ENCODE data around the gene KRTAP2-1. TPM values are rescaled to one million over a fixed set of nuclear protein-coding genes. Genes with fewer than 3 reads are reported as not detected.
A peak's percentile ranks its signal among the peaks of the same experiment; 100 is the strongest.
"Not testable (repeated sequence)": the region's sequence is repeated elsewhere in the genome, so short reads cannot be mapped to it uniquely, and the experiment has no call there.

The KRTAP2-1 gene
- total RNA-seq, 8 experiments from 2014 or later: 0.71 TPM; not detected in 7

- no peak overlapping the region for H3K4me3 ChIP-seq
- 0 to 73% (median 51%) methylated on average over 1 to 7 of the region's 7 CpGs; no CpG with 5 or more reads in 2 of the 10 experiments for WGBS, 10 experiments
- H3K27ac ChIP-seq: no peak overlapping the region
Observed at GRCh38 chr17:41048441-41048840, 1.3 kb upstream of the KRTAP2-1 start.

GRCh38 chr17:41042953-41043352 lies 4.2 kb downstream of the KRTAP2-1 start:
- ATAC-seq (replicated peaks in 6 of 8): no peak
- whole genome bisulfite sequencing, 10 experiments: 85 to 100% (median 100%) methylated on average over 1 of the region's 1 CpG; no CpG with 5 or more reads in 1 of the 10 experiments
- Histone ChIP-seq H3K27ac (no peak overlapping the region), H3K4me1 (replicated peaks in 1 of 2) (no peaks in the 10 kb centered on the region), H3K4me3 (no peak overlapping the region)
- in situ Hi-C loops (cut with MboI; ENCODE audit: low pct_unique_long_range_greater_than_20kb in 2 of 9, low sequenced_read_pairs in 9 of 9, unreplicated experiment in 9 of 9): no loop called here

More at GRCh38 chr17:41048441-41048840, 1.3 kb upstream of the KRTAP2-1 start:
- peak in 1 of 8 experiments; percentile 81 for ATAC-seq (replicated peaks in 6 of 8)
- no peaks in the 10 kb centered on the region for H3K4me1 ChIP-seq (replicated peaks in 1 of 2)
- in situ Hi-C loops (cut with MboI; ENCODE audit: low pct_unique_long_range_greater_than_20kb in 2 of 9, low sequenced_read_pairs in 9 of 9, unreplicated experiment in 9 of 9): no loop called here

DNA sequence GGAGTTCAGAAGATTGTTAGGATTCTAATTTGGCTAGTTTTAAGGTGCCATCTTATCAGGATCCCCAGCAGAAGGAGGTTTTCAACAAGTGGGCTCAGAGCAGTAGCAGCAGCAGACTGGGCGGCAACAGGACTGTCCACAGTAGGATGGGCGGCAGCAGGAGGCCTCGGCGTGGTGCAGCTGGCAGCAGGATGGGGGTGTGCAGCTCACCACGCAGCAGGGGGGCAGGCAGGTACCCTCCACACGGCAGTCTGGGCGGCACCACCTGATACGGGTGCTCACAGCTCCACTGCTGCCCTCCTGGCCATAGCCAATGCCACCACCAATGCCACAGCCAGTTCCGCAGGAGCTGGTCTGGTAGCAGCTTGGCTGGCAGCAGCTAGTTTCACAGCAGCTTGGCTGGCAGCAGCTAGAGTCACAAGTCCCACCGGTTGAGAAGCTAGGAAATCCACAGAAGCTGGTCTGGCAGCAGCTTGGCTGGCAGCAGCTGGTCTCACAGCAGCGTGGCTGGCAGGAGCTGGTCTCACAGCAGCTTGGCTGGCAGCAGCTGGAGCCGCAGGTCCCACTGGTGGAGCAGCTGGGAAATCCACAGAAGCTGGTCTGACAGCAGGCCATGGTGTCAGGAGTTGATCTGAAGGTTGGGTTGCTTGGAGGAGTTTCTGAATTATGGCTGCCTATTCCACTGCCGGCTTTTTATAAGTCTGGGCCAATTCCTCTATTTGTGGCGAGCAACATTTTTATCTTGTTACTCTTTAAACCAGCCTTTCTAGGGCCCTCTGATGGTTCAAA lies 6.1 kb downstream of the KRTAP2-1 start, which contains the start of gene KRTAP1-1:
KRTAP1-1 (minus strand) TSS at position 668 of the 789 bp plus-strand sequence; CDS start at position 615, 53 bp downstream.
- ATAC-seq (replicated peaks in 6 of 8); in situ Hi-C loops (cut with MboI; ENCODE audit: low pct_unique_long_range_greater_than_20kb in 2 of 9, low sequenced_read_pairs in 9 of 9, unreplicated experiment in 9 of 9): not testable (repeated sequence)
- WGBS, 10 experiments: 0 to 100% (median 53%) methylated on average over 1 to 10 of the region's 14 CpGs; no CpG with 5 or more reads in 1 of the 10 experiments

GRCh38 chr17:41037853-41038350 lies 9.2 kb downstream of the KRTAP2-1 start:
- ATAC-seq (replicated peaks in 6 of 8): no peak
- in situ Hi-C loops (cut with MboI; ENCODE audit: low pct_unique_long_range_greater_than_20kb in 2 of 9, low sequenced_read_pairs in 9 of 9, unreplicated experiment in 9 of 9): no loop called here
- WGBS, 10 experiments: 38 to 100% (median 50%) methylated on average over 1 to 2 of the region's 2 CpGs; no CpG with 5 or more reads in 1 of the 10 experiments
- Histone ChIP-seq H3K4me3 (no peak overlapping the region), H3K27ac (no peak overlapping the region), H3K4me1 (replicated peaks in 1 of 2) (no peaks in the 10 kb centered on the region)

More for the DNA sequence above, 6.1 kb downstream of the KRTAP2-1 start, which contains the start of gene KRTAP1-1:
- not testable (repeated sequence) for H3K27ac ChIP-seq; H3K4me3 ChIP-seq; H3K4me1 ChIP-seq (replicated peaks in 1 of 2)

DNA sequence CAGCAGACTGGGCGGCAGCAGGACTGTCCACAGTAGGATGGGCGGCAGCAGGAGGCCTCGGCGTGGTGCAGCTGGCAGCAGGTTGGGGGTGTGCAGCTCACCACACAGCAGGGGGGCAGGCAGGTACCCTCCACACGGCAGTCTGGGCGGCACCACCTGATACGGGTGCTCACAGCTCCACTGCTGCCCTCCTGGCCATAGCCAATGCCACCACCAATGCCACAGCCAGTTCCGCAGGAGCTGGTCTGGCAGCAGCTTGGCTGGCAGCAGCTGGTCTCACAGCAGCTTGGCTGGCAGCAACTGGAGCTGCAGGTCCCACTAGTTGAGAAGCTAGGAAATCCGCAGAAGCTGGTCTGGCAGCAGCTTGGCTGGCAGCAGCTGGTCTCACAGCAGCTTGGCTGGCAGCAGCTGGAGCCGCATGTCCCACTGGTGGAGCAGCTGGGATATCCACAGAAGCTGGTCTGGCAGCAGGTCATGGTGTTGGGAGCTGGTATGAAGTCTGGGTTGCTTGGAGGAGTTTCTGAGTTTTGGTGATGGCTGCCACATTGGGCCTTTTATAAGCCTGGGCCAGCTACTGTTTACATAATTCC lies 12.7 kb downstream of the KRTAP2-1 start, which contains the start of gene KRTAP1-3:
KRTAP1-3 (minus strand) TSS at position 529 of the 590 bp plus-strand sequence; CDS start at position 476, 53 bp downstream.
- ATAC-seq (replicated peaks in 6 of 8); in situ Hi-C loops (cut with MboI; ENCODE audit: low pct_unique_long_range_greater_than_20kb in 2 of 9, low sequenced_read_pairs in 9 of 9, unreplicated experiment in 9 of 9); H3K4me3 ChIP-seq; H3K27ac ChIP-seq; H3K4me1 ChIP-seq (replicated peaks in 1 of 2): not testable (repeated sequence)
- WGBS, 10 experiments: 70 to 100% (median 89%) methylated on average over 2 to 6 of the region's 10 CpGs; no CpG with 5 or more reads in 4 of the 10 experiments

DNA sequence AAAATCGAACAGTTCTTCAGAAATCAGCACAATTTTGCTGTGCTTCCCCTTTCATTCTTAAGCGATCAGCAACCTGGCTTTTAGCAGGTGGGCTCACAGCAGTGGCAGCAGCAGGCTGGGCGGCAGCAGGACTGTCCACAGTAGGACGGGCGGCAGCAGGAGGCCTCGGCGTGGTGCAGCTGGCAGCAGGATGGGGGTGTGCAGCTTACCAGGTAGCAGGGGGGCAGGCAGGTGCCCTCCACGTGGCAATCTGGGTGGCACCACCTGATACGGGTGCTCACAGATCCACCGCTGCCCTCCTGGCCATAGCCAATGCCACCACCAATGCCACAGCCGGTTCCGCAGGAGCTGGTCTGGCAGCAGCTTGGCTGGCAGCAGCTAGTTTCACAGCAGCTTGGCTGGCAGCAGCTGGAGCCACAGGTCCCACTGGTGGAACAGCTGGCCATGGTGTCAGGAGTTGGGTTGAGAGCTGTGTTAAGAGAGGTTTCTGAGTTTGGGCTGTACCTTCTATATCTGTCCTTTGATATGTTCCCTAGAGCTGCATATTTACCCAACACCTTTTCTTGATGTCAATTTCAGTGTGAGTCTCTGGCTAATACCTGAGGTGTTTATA lies 17.4 kb downstream of the KRTAP2-1 start, which contains the start of gene KRTAP1-4:
KRTAP1-4 (minus strand) TSS at position 563 of the 613 bp plus-strand sequence; CDS start at position 446, 117 bp downstream.
- no peak within 1 kb of the TSS for H3K27ac ChIP-seq
- H3K4me3 ChIP-seq: no peak within 1 kb of the TSS
- ATAC-seq (replicated peaks in 6 of 8): no peak
- 0 to 100% (median 68%) methylated on average over 1 to 3 of the region's 12 CpGs; no CpG with 5 or more reads in 2 of the 10 experiments for WGBS, 10 experiments
- H3K4me1 ChIP-seq (replicated peaks in 1 of 2): no peaks in the 10 kb centered on the region
- in situ Hi-C loops (cut with MboI; ENCODE audit: low pct_unique_long_range_greater_than_20kb in 2 of 9, low sequenced_read_pairs in 9 of 9, unreplicated experiment in 9 of 9): no loop called here

GRCh38 chr17:41026715-41027471 lies 20.2 kb downstream of the KRTAP2-1 start, which contains the start of gene KRTAP1-5:
Gene KRTAP1-5 (minus strand): TSS chr17:41027208. CDS start chr17:41027155, 53 bp downstream.
- no peak for ATAC-seq (replicated peaks in 6 of 8)
- Histone ChIP-seq H3K27ac (no peak within 1 kb of the TSS), H3K4me3 (no peak within 1 kb of the TSS), H3K4me1 (replicated peaks in 1 of 2) (no peaks in the 10 kb centered on the region)
- in situ Hi-C loops (cut with MboI; ENCODE audit: low pct_unique_long_range_greater_than_20kb in 2 of 9, low sequenced_read_pairs in 9 of 9, unreplicated experiment in 9 of 9): no loop called here
- WGBS, 10 experiments: 0 to 83% (median 64%) methylated on average over 1 to 4 of the region's 9 CpGs

- H3K4me3 ChIP-seq: no peak overlapping the region
- ATAC-seq (replicated peaks in 6 of 8): no peak
- no peak overlapping the region for H3K27ac ChIP-seq
- in situ Hi-C loops (cut with MboI; ENCODE audit: low pct_unique_long_range_greater_than_20kb in 2 of 9, low sequenced_read_pairs in 9 of 9, unreplicated experiment in 9 of 9): no loop called here
- no peaks in the 10 kb centered on the region for H3K4me1 ChIP-seq (replicated peaks in 1 of 2)
- whole genome bisulfite sequencing, 10 experiments: 14 to 92% (median 62%) methylated on average over 1 to 3 of the region's 3 CpGs
Observed at GRCh38 chr17:41024697-41025096, 22.4 kb downstream of the KRTAP2-1 start.

GRCh38 chr17:41020336-41020735 lies 26.8 kb downstream of the KRTAP2-1 start:
- in situ Hi-C loops (cut with MboI; ENCODE audit: low pct_unique_long_range_greater_than_20kb in 2 of 9, low sequenced_read_pairs in 9 of 9, unreplicated experiment in 9 of 9): no loop called here
- no peaks in the 10 kb centered on the region for H3K4me1 ChIP-seq (replicated peaks in 1 of 2)
- no peak for ATAC-seq (replicated peaks in 6 of 8)
- H3K4me3 ChIP-seq: no peak overlapping the region
- H3K27ac ChIP-seq: no peak overlapping the region

DNA sequence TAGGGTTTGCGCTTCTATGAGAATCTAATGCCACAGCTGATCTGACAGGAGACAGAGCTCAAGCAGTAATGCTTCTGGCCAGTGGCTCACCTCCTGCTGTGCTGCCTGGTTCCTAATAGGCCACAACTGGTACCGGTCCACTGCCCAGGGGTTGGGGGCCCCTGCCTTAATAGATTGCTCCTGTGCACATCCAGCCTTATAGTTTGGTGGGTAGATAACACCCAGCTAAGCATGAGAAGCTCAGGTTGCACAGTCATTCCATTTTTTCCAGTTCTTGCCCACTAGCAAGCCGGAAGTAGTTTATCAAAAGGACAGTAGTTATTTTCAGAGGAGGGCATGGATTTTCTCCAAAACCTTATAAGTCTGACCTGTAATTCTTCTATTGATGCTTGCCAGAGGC lies 27.7 kb downstream of the KRTAP2-1 start:
- in situ Hi-C loops (cut with MboI; ENCODE audit: low pct_unique_long_range_greater_than_20kb in 2 of 9, low sequenced_read_pairs in 9 of 9, unreplicated experiment in 9 of 9): no loop called here
- no peak for ATAC-seq (replicated peaks in 6 of 8)
- WGBS, 10 experiments: 86 to 100% (median 100%) methylated on average over 1 to 3 of the region's 3 CpGs; no CpG with 5 or more reads in 3 of the 10 experiments
- no peak overlapping the region for H3K4me3 ChIP-seq
- H3K27ac ChIP-seq: no peak overlapping the region
- no peaks in the 10 kb centered on the region for H3K4me1 ChIP-seq (replicated peaks in 1 of 2)

- H3K4me1 ChIP-seq (replicated peaks in 1 of 2): peaks cover 0 to 4% of the 10 kb centered on the region in 2 donors
- no peak overlapping the region for H3K27ac ChIP-seq
- no peak overlapping the region for H3K4me3 ChIP-seq
- in situ Hi-C loops (cut with MboI; ENCODE audit: low pct_unique_long_range_greater_than_20kb in 2 of 9, low sequenced_read_pairs in 9 of 9, unreplicated experiment in 9 of 9): no loop called here
- 40 to 100% (median 81%) methylated on average over 1 to 3 of the region's 3 CpGs; no CpG with 5 or more reads in 3 of the 10 experiments for WGBS, 10 experiments
- ATAC-seq (replicated peaks in 6 of 8): no peak
Observed at GRCh38 chr17:41018541-41018940, 28.6 kb downstream of the KRTAP2-1 start.

DNA sequence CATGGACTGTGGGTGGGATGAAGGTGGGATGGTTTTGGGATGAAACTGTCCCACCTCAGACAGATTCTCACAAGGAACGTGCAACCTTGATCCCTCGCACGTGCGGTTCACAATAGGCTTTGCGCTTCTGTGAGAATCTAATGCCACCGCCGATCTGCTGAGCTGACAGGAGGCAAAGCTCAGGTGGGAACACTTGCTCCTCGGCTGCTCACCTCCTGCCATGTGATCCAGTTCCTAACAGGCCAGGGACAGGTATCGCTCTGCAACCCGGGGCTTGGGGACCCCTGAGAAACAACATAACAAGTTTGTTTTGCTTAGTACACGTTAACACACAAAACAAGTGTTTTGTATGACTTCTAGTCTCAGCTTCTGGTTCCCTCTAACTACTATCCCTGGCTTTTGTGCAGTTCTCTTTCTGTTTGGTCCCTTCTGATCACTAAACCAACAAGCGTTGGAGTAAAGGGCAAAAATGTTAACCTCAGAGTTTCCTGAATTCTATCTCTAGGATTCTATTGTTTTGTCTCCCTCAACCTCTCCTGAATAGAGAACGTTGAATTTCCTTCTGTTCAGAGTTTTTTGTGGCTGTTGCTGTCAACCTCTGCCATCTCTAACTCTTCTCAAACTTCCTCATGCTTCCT lies 30.4 kb downstream of the KRTAP2-1 start:
- in situ Hi-C loops (cut with MboI; ENCODE audit: low pct_unique_long_range_greater_than_20kb in 2 of 9, low sequenced_read_pairs in 9 of 9, unreplicated experiment in 9 of 9): no loop called here
- ATAC-seq (replicated peaks in 6 of 8): no peak

More for the DNA sequence above, 30.4 kb downstream of the KRTAP2-1 start:
- peaks cover 0 to 4% of the 10 kb centered on the region in 2 donors for H3K4me1 ChIP-seq (replicated peaks in 1 of 2)
- no peak overlapping the region for H3K27ac ChIP-seq
- 29 to 88% (median 71%) methylated on average over 1 to 13 of the region's 13 CpGs; no CpG with 5 or more reads in 1 of the 10 experiments for WGBS, 10 experiments
- H3K4me3 ChIP-seq: no peak overlapping the region
